Activated naive CD8-positive, alpha-beta T cell treated with anti-CD3 and anti-CD28 coated beads for 36 hours (primary cell): ENCODE measurements around the gene FBXL4. TPM values are rescaled to one million over a fixed set of nuclear protein-coding genes. Genes with fewer than 3 reads are reported as not detected.

Source experiments
- DNase-seq: peaks from one replicate; pipeline ENCODE4 v3.0.0; 2021
- H3K27ac Mint-ChIP-seq: one replicate; pipeline ENCODE4 v1.8.0; 2022; ENCODE audit warnings: mild to moderate bottlenecking, moderate library complexity, mixed read lengths
- H3K27me3 Mint-ChIP-seq: one replicate; pipeline ENCODE4 v1.8.0; 2022; ENCODE audit warnings: mild to moderate bottlenecking, mixed read lengths
- H3K36me3 Mint-ChIP-seq: one replicate; pipeline ENCODE4 v1.8.0; 2021; ENCODE audit warnings: mild to moderate bottlenecking, mixed read lengths
- H3K4me1 Mint-ChIP-seq: one replicate; pipeline ENCODE4 v1.8.0; 2021; ENCODE audit warnings: mixed read lengths
- H3K4me3 Mint-ChIP-seq: one replicate; pipeline ENCODE4 v1.8.0; 2022; ENCODE audit warnings: mild to moderate bottlenecking, moderate library complexity, mixed read lengths
- H3K9me3 Mint-ChIP-seq: one replicate; pipeline ENCODE4 v1.8.0; 2022; ENCODE audit warnings: mixed read lengths
- total RNA-seq, 2 experiments: library from RNA; stranded (reverse); gene quantifications; one replicate each; pipeline ENCODE4 v1.2.3, GENCODE V29; 2021

FBXL4 gene
- total RNA-seq, 2 experiments from 2014 or later = 12.8 to 13.3 TPM

DNA sequence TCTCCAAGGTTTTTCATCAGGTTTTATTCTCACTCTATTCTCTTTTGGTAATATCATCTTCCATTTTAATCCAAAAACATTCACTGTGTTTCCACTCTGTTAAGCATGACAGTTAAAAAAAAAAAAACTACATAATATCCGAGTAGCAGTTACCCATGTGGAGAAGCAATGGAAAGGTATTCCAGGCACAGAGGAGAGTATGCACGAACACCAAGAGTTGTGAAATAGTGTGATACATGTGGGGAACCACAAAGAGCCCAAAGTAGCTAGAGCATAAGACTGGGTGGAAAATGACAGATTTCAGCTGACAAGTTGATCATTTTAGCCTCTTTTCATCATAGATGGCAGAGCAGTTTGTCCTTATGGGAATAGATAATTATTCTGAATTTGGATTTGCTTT is 19.9 kb upstream of the FBXL4 start:
- H3K27me3 Mint-ChIP-seq = peaks cover 15% of the 10 kb centered on the region
- H3K4me3 Mint-ChIP-seq = no peak overlapping the region
- H3K36me3 Mint-ChIP-seq = no peaks in the 10 kb centered on the region
- peaks cover 2% of the 10 kb centered on the region for H3K9me3 Mint-ChIP-seq
- H3K27ac Mint-ChIP-seq = no peak overlapping the region
- peaks cover 3% of the 10 kb centered on the region for H3K4me1 Mint-ChIP-seq
- no peak for DNase-seq

DNA sequence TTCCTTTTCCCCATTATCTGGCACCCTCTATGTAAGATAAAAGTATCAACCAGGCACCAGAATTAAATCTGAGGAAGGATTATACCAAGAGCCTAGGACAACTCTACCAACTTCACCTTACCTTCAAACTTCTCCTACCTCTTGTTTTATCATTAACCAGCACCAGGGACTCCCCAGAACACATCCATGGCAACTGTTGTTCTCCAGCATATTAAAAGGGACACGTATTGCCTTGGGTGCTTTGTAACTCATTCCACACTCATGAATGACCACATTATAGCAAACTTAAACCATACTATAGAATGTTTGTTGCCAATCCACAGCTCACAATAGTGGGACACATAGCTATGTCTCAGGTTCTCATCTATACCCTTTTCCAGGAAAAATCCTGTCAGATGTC is 11.9 kb upstream of the FBXL4 start:
- Mint-ChIP-seq H3K4me1 (no peaks in the 10 kb centered on the region), H3K27ac (no peak overlapping the region), H3K36me3 (no peaks in the 10 kb centered on the region), H3K27me3 (peaks cover 11% of the 10 kb centered on the region), H3K9me3 (no peaks in the 10 kb centered on the region), H3K4me3 (no peak overlapping the region)
- DNase-seq = no peak

DNA sequence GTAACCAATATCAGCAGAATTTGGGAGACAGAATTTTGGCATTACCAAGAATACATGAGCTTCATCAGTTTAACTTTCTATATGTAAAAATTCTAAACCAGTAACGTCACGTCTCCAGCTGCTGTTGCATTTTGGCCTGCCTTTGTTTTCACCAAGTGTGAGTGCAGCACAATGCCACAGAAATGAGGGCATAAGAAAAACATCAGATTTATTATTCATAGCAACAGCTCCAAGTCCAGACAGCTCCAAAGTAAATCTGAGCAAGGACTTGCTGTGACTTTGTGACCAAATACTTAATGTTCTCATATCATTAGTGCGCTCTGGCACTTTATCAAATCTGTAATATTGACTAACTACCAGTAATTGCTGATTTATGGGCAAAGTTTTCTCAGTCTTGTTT is 11.0 kb upstream of the FBXL4 start:
- Mint-ChIP-seq H3K4me1 (no peaks in the 10 kb centered on the region), H3K36me3 (no peaks in the 10 kb centered on the region), H3K27ac (no peak overlapping the region), H3K27me3 (peaks cover 5% of the 10 kb centered on the region), H3K9me3 (no peaks in the 10 kb centered on the region), H3K4me3 (no peak overlapping the region)
- DNase-seq = no peak

DNA sequence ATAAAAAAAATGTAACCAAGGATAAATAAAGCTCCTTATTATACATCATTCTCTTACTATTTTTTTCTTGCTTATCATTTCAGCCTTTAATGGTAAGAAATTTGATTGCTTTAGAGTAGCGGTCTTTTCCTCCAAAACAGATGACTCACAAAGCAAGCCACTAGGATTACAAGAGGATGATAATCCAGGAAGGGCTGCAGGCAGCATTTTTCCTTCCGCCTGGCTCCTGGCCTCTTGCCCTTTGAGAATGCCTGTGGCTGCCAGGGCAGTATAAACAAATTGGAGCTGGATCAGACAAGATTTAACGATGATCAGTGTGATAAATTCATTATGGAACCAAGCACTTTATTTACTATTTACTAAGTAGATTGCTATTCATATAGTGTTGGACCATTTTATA is 9.7 kb upstream of the FBXL4 start:
- no peaks in the 10 kb centered on the region for H3K9me3 Mint-ChIP-seq
- DNase-seq = no peak
- no peaks in the 10 kb centered on the region for H3K4me1 Mint-ChIP-seq
- no peak overlapping the region for H3K27ac Mint-ChIP-seq
- no peaks in the 10 kb centered on the region for H3K36me3 Mint-ChIP-seq
- no peaks in the 10 kb centered on the region for H3K27me3 Mint-ChIP-seq
- H3K4me3 Mint-ChIP-seq = no peak overlapping the region

DNA sequence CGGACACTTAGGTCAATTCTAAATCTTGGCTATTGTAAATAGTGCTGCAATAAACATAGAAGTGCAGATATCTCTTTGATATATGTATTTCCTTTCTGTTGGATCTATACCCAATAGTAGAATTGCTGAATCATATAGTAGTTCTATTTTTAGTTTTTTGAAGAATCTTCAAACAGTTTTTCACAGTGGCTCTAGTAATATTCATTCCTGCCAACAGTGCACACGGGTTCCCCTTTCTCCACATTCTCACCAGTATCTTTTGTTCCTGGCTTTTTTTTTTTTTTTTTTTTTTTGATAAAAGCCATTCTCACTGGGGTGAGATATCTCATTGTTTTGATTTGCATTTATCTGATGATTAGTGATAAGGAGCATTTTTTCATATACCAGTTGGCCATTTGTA is 1.8 kb upstream of the FBXL4 start:
- H3K4me1 Mint-ChIP-seq = peaks cover 24% of the 10 kb centered on the region
- no peak overlapping the region for H3K27ac Mint-ChIP-seq
- peaks cover 5% of the 10 kb centered on the region for H3K9me3 Mint-ChIP-seq
- H3K4me3 Mint-ChIP-seq = no peak overlapping the region
- peaks cover 12% of the 10 kb centered on the region for H3K36me3 Mint-ChIP-seq
- DNase-seq = no peak
- H3K27me3 Mint-ChIP-seq = peaks cover 14% of the 10 kb centered on the region

DNA sequence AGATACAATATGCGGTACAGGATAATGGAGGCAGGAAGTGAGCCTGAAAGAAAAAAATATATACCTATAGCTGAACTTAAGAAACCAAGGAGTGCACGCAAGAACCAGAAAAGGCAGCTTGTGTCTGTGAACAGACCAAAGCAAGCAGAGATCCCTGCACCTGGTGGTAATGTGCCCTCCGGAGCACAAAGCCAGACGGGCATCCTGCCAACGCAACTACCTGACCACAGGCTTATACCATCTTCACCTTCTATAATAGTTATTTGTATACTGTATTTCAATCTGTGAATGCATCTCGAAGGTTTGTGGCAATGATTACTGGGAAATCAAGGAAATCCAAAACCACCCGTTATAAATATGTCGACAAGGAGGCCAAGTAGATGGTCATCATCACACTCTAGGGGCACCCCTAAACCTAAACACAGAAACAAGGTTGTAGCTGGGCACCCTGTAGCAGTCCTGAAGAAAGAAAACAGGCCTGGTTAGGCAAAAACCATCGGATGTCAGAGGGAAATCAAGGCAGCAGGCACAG is 801 bp downstream of the FBXL4 start:
- DNase-seq = peak; percentile 27
- H3K4me1 Mint-ChIP-seq = peaks cover 36% of the 10 kb centered on the region
- H3K4me3 Mint-ChIP-seq = peak overlapping the region; percentile 90
- peaks cover 18% of the 10 kb centered on the region for H3K9me3 Mint-ChIP-seq
- peaks cover 31% of the 10 kb centered on the region for H3K36me3 Mint-ChIP-seq
- H3K27ac Mint-ChIP-seq = peak overlapping the region; percentile 95
- H3K27me3 Mint-ChIP-seq = peaks cover 13% of the 10 kb centered on the region

DNA sequence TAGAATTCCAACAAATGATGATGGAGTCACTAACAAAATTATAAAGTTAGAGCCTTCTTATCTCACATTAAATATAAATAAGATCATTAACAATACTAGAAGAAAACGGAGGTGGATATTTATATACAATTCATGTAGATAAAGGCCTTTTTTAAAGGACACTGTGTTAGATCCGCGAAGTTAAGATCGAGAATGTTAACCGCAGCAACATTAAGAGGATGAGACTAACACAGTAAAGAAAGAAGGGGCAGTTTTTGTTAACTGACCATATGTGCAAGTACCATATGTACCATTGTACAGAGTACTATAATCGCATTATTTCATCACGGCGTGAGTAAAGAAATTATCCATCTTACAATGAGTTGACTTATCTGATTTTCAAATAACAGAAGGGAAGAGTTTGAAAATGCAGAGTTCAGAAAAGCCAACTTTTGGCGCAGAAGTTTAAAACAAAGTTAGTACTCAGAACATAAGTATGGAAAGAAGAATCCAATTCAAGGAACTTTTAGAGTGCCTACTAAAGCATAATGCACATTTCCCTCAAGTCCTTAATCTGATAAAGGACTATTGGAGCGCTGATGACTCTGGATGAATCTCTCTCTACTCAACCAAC is 1.4 kb downstream of the FBXL4 start:
- Mint-ChIP-seq H3K9me3 (peaks cover 20% of the 10 kb centered on the region), H3K27me3 (peaks cover 7% of the 10 kb centered on the region), H3K4me3 (peak overlapping the region; percentile 90), H3K27ac (peak overlapping the region; percentile 95), H3K36me3 (peaks cover 36% of the 10 kb centered on the region), H3K4me1 (peaks cover 39% of the 10 kb centered on the region)
- DNase-seq = no peak

DNA sequence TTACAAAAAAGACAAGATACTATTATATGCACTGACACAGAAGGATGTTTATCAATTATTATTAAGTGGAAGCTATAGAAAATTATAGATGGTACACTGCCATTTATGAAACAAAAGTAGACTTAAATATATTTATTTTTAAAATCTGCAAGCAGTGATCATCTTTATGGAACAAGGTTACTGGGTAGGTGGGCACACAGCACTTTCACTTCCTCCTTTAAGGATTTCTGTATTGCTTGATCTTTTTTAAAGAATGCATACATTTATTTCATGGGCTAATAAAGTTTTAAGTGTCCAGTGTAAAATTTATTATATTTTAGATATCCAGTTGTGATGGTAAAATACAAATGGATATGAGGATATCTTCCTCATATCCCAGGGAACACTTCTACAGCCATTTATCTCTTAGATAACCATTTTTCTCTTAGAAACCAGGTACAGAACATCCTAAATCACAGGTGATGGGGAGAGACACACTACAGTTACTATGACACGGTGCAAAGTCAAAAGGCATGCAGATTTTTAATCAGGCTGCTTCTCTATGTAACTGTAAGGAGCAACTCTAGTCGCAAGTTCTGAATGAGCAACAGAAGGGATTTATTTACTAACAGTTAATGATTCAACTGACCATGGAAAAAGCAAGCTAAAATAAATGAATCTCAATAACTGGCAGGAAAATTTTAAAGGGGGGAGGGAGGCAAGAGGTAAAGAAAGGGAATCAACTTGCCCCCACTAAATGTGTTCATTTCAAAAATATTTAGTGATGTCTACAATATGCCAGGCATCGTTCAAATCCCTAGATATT is 2.2 kb downstream of the FBXL4 start:
- H3K36me3 Mint-ChIP-seq = peaks cover 43% of the 10 kb centered on the region
- no peak for DNase-seq
- peak overlapping the region; percentile 90 for H3K4me3 Mint-ChIP-seq
- H3K27me3 Mint-ChIP-seq = peaks cover 2% of the 10 kb centered on the region
- H3K27ac Mint-ChIP-seq = no peak overlapping the region
- peaks cover 42% of the 10 kb centered on the region for H3K4me1 Mint-ChIP-seq
- peaks cover 24% of the 10 kb centered on the region for H3K9me3 Mint-ChIP-seq

DNA sequence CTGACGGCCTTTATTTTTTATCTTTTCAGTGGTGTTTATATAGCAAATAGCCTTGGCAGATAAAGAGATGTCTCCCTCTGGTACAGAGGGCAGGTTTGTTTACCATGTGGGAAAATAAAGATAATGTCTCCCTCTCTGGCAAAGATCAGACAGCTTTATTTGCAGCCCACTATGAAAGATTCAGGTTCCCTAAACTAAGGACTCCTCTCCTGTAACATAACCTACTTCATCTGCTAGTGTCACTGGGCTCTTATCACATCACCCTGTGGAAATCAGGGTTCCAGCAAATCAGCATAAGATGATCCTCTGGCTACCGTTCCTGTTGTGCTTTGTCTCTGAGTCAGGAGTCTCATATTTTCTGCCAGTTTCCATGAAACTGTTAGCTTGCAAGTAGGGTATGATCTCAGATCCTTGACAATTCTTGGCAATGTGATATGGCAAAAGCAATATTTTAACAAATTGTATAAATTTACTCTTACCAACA is 3.1 kb downstream of the FBXL4 start:
- no peak overlapping the region for H3K27ac Mint-ChIP-seq
- peaks cover 48% of the 10 kb centered on the region for H3K36me3 Mint-ChIP-seq
- DNase-seq = no peak
- no peak overlapping the region for H3K4me3 Mint-ChIP-seq
- H3K27me3 Mint-ChIP-seq = no peaks in the 10 kb centered on the region
- peaks cover 42% of the 10 kb centered on the region for H3K4me1 Mint-ChIP-seq
- H3K9me3 Mint-ChIP-seq = peaks cover 25% of the 10 kb centered on the region

DNA sequence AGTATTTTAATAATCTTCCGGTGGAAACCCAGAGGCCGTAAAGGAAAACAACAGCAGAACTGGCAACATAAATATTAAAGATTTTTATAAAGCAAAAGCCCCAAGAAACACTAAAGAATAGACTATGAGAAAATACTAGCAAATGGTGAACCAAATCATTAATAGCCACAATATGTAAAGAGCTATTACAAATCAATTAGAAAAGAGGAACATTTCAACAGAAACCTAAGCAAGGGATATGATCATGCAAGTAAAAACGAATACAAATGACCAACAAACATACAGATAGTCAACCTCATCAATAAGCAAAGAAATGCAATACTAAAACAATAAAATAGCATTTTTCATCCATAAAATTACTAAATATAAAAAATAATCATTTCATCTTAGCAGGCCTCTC is 3.6 kb downstream of the FBXL4 start:
- no peaks in the 10 kb centered on the region for H3K27me3 Mint-ChIP-seq
- H3K4me1 Mint-ChIP-seq = peaks cover 39% of the 10 kb centered on the region
- H3K36me3 Mint-ChIP-seq = peaks cover 53% of the 10 kb centered on the region
- H3K9me3 Mint-ChIP-seq = peaks cover 28% of the 10 kb centered on the region
- no peak overlapping the region for H3K4me3 Mint-ChIP-seq
- no peak for DNase-seq
- H3K27ac Mint-ChIP-seq = no peak overlapping the region

DNA sequence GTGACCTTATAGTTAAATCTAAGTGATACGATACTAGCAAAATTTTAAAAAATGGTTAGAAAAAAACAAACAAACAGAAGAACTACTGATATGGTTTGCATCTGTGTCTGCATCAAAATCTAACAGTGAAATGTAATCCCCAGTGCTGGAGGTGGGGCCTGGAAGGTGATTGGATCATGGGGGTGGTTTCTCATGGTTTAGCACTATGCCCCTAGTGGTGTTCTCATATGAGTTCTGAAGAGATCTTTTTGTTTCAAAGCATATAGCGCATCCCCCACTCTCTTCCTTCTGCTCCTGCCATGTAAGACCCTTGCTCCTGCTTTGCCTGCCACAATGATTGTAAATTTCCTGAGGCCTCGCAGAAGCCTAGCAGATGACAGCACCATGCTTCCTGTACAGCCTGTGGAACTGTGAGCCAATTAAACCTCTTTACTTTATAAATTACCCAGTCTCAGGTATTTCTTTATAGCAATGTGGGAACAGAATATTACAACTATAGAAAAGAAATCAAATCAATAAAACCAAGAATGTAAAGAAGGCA is 5.4 kb downstream of the FBXL4 start:
- Mint-ChIP-seq H3K27me3 (no peaks in the 10 kb centered on the region), H3K27ac (no peak overlapping the region), H3K4me1 (peaks cover 47% of the 10 kb centered on the region), H3K4me3 (no peak overlapping the region), H3K36me3 (peaks cover 65% of the 10 kb centered on the region), H3K9me3 (peaks cover 31% of the 10 kb centered on the region)
- no peak for DNase-seq

DNA sequence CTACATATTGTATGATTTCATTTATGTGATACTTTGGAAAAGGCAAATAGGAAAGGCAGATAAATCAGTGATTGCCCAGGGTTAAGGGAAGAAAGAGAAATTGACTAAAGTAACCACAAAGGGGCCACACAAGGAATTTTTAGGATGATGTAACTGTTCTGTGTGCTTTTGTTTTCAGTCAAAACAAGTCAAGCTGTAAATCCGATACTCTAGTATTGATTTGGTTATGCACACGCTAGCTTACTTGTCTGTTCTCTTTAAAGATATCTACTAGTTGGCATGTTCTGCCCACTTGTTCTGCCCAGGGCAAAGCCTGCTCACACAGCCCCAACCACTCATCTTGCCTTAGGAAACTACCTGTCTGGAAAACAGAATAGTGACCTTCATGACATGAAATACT is 6.4 kb downstream of the FBXL4 start:
- Mint-ChIP-seq H3K27ac (no peak overlapping the region), H3K27me3 (no peaks in the 10 kb centered on the region), H3K4me1 (peaks cover 44% of the 10 kb centered on the region), H3K36me3 (peaks cover 58% of the 10 kb centered on the region), H3K4me3 (no peak overlapping the region), H3K9me3 (peaks cover 31% of the 10 kb centered on the region)
- DNase-seq = no peak

DNA sequence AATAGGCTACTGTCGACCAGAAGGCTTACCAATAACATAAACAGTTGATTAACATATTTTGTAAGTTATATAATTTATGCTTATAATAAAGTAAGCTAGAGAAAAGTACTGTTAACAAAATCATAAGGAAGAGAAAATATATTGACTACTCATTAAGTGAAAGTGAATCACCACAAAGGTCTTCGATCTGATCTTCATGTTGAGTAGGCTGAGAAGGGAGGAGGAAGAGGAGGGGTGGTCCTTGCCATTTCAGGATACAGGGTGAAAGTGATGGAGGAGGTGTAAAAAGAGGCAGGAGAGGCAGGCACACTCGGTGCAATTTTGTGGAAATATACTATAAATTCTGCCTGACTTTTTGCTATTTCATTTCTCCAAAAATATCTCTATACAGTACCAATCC is 10.4 kb downstream of the FBXL4 start:
- no peak for DNase-seq
- H3K27ac Mint-ChIP-seq = no peak overlapping the region
- H3K9me3 Mint-ChIP-seq = peaks cover 22% of the 10 kb centered on the region
- peaks cover 59% of the 10 kb centered on the region for H3K36me3 Mint-ChIP-seq
- H3K4me3 Mint-ChIP-seq = no peak overlapping the region
- peaks cover 30% of the 10 kb centered on the region for H3K4me1 Mint-ChIP-seq
- H3K27me3 Mint-ChIP-seq = no peaks in the 10 kb centered on the region

DNA sequence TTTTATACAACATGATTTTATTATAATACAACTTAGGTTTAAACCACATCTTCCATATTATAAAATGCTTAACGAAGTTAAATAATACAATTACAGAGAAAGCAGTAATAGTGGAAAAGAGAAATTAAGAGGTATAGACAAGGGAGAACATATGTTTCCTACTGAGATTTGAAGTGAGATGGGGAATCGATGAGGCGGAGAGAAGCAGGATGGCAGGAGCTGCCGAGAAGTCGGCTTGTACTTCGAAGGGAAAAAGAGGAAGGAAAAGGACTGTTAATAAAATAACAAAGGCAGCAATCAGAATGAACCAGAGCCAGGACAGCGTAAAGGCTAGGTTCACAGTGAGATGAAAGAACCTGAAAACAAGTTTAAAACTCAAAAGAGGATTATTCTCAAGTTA is 15.4 kb downstream of the FBXL4 start:
- peaks cover 27% of the 10 kb centered on the region for H3K4me1 Mint-ChIP-seq

DNA sequence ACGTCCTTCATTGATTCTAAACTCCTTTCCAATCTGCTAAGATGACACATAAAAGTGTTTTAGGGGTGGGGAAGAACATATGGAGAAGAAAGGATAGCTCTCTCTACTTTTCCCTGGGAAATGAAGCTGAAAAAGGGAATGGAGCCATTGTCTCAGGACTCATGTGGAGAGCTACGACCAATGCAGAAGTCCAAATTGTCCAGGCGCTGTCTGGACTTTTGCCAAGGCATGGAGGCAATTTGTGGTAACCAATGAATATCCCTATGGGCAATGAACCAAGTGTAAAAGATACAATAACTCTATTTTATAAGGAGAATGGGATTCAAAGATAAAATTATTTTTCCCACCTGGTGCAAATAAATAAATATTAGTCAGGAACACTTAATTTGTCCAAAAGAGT is 16.1 kb downstream of the FBXL4 start:
- Mint-ChIP-seq H3K4me1 (peaks cover 28% of the 10 kb centered on the region), H3K27me3 (no peaks in the 10 kb centered on the region), H3K36me3 (peaks cover 45% of the 10 kb centered on the region), H3K4me3 (no peak overlapping the region), H3K9me3 (no peaks in the 10 kb centered on the region), H3K27ac (no peak overlapping the region)
- no peak for DNase-seq

More for the DNA sequence above, 15.4 kb downstream of the FBXL4 start:
- Mint-ChIP-seq H3K36me3 (peaks cover 44% of the 10 kb centered on the region), H3K4me3 (no peak overlapping the region), H3K27ac (no peak overlapping the region), H3K27me3 (no peaks in the 10 kb centered on the region), H3K9me3 (no peaks in the 10 kb centered on the region)
- DNase-seq = no peak
